ENCODE data around the gene TRAF2. TPM values are rescaled to one million over a fixed set of nuclear protein-coding genes. Genes with fewer than 3 reads are reported as not detected.

Gene TRAF2
- total and polyA plus RNA-seq, 2 donors (not counting 1 experiment from before 2014, with no cell fraction given): 25.5 to 54.5 TPM

DNA sequence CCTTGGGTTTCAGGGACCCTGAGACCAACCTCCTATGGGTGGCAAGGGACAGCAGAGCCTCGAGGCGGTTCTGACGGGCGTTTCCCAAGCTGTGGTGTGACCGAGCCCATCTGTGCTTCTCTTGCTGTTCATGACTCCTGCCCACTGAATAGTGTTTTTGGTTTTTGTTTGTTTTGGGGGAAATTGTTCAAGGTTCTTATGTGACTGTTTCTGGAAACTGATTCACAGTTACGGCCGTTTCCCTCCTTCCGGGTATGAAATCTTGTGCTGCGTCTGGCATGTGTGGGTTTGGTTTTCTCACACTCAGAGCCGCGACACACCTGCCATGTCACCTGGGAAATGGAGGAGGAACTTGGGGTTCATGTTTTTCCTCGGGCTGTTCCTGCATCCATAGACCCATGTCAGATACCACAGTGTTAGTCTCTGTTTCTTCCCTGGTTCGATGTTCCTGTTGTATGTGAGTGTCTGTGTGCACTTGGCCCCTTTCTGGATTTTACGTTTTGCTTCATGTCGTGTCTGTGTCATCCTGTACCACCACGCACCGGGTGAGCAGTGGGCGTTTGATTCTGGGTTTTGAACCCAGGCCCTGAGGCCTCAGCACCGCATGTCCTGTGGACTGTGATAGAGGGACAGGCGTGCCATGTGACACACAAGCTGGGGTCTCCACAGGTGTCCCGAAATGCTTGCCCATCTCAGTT is 29.5 kb downstream of the TRAF2 start:
- TF ChIP-seq EZH2 (IDR thresholded peaks at IDR 0.05; ENCODE audit: borderline replicate concordance, insufficient read depth, low read depth, low read length, poor library complexity, severe bottlenecking): no peak
- TF ChIP-seq, protein P1, sequence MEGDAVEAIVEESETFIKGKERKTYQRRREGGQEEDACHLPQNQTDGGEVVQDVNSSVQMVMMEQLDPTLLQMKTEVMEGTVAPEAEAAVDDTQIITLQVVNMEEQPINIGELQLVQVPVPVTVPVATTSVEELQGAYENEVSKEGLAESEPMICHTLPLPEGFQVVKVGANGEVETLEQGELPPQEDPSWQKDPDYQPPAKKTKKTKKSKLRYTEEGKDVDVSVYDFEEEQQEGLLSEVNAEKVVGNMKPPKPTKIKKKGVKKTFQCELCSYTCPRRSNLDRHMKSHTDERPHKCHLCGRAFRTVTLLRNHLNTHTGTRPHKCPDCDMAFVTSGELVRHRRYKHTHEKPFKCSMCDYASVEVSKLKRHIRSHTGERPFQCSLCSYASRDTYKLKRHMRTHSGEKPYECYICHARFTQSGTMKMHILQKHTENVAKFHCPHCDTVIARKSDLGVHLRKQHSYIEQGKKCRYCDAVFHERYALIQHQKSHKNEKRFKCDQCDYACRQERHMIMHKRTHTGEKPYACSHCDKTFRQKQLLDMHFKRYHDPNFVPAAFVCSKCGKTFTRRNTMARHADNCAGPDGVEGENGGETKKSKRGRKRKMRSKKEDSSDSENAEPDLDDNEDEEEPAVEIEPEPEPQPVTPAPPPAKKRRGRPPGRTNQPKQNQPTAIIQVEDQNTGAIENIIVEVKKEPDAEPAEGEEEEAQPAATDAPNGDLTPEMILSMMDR (IDR thresholded peaks at IDR 0.05): no peak
- Histone ChIP-seq H3K9ac (ENCODE audit: low read length) (no peak overlapping the region), H4K20me1 (ENCODE audit: control insufficient read depth, insufficient read depth, low read length, poor library complexity, severe bottlenecking) (peaks cover 34% of the 10 kb centered on the region), H3K27me3 (replicated peaks in 1 of 4; ENCODE audit: control extremely low read depth in 1 of 4, control insufficient read depth in 3 of 4, insufficient read depth in 4 of 4, low read length in 3 of 4) (no peaks in the 10 kb centered on the region), H3K27ac (ENCODE audit: low read length in 2 of 2) (no peak overlapping the region), H3K9me3 (ENCODE audit: control extremely low read depth in 1 of 3, control insufficient read depth in 2 of 3, insufficient read depth in 1 of 3, low read length in 2 of 3) (no peaks in the 10 kb centered on the region), H3K79me2 (ENCODE audit: control insufficient read depth, insufficient read depth, low read length) (peaks cover 44% of the 10 kb centered on the region), H3K4me3 (ENCODE audit: control extremely low read depth in 1 of 5, extremely low read depth in 1 of 5, insufficient read depth in 1 of 5, low read depth in 2 of 5, low read length in 4 of 5) (no peak overlapping the region), H2AFZ (ENCODE audit: insufficient read depth, low read depth, low read length, poor library complexity, severe bottlenecking) (no peak overlapping the region), H3K36me3 (replicated peaks in 1 of 2; ENCODE audit: control extremely low read depth in 1 of 2, control insufficient read depth in 1 of 2, extremely low read depth in 1 of 2, insufficient read depth in 2 of 2, low read length in 1 of 2) (peaks cover 6 to 62% of the 10 kb centered on the region in 2 experiments), H3K4me2 (replicated peaks; ENCODE audit: low read depth, low read length, poor library complexity, severe bottlenecking) (no peak overlapping the region), H3K4me1 (ENCODE audit: control insufficient read depth in 2 of 2, insufficient read depth in 2 of 2, low read length in 2 of 2) (no peaks in the 10 kb centered on the region)
- no peak overlapping the region for H3K4me3 Mint-ChIP-seq
- no peaks in the 10 kb centered on the region for H3K4me1 Mint-ChIP-seq
- no peak for ATAC-seq (ENCODE audit: low read depth)
- ChIA-PET CTCF (no interaction called here), POLR2A (interaction anchor here (0.5 kb wide), 1 partner anchor 288 kb away, joined by 3 read pairs; no protein-coding TSS in a partner anchor)
- WGBS (ENCODE audit: insufficient coverage): 97% methylated on average over 17 of the region's 21 CpGs
- no peak for DNase-seq
- H3K27me3 Mint-ChIP-seq: no peaks in the 10 kb centered on the region
- H3K27ac Mint-ChIP-seq: no peak overlapping the region
- intact Hi-C loops (cut with micrococcal nuclease): no loop called here
- H3K9me3 Mint-ChIP-seq (ENCODE audit: insufficient read depth): no peaks in the 10 kb centered on the region
